HG03442 (cell line): ENCODE measurements around the gene ACP4.
"Not testable (repeated sequence)": the region's sequence is repeated elsewhere in the genome, so short reads cannot be mapped to it uniquely, and the experiment has no call there.

ENCODE experiments used
- ATAC-seq: cut with Tn5 transposase; IDR thresholded peaks from one replicate; pipeline ENCODE4 v1.9.1; 2021; ENCODE audit warnings: mild to moderate bottlenecking, moderate library complexity; ENCODE audit not compliant: unreplicated experiment

Gene ACP4

GRCh38 chr19:50790396-50790795 is at the start of gene ACP4:
TSS of gene ACP4 (plus strand) at chr19:50790415. CDS start at chr19:50790415, 0 bp downstream.
- ATAC-seq: no peak

GRCh38 chr19:50741179-50741933 is 48.9 kb upstream of the ACP4 start:
- ATAC-seq: no peak

- no peak for ATAC-seq
Observed at GRCh38 chr19:50743537-50743936, 46.7 kb upstream of the ACP4 start.

- no peak for ATAC-seq
Observed at GRCh38 chr19:50745221-50745620, 45.0 kb upstream of the ACP4 start.

- not testable (repeated sequence) for ATAC-seq
Observed at GRCh38 chr19:50747141-50747540, 43.1 kb upstream of the ACP4 start.

- ATAC-seq: no peak
Observed at GRCh38 chr19:50749490-50749889, 40.7 kb upstream of the ACP4 start.

GRCh38 chr19:50750010-50750409 is 40.2 kb upstream of the ACP4 start:
- ATAC-seq: no peak

- no peak for ATAC-seq
Observed at GRCh38 chr19:50753879-50754278, 36.3 kb upstream of the ACP4 start.

GRCh38 chr19:50756244-50756643 is 34.0 kb upstream of the ACP4 start:
- ATAC-seq: not testable (repeated sequence)

- not testable (repeated sequence) for ATAC-seq
Observed at GRCh38 chr19:50757624-50758023, 32.6 kb upstream of the ACP4 start.

- ATAC-seq: not testable (repeated sequence)
Observed at GRCh38 chr19:50759076-50759475, 31.1 kb upstream of the ACP4 start.

- no peak for ATAC-seq
Observed at GRCh38 chr19:50759886-50760285, 30.3 kb upstream of the ACP4 start.

GRCh38 chr19:50761501-50761900 is 28.7 kb upstream of the ACP4 start:
- ATAC-seq: not testable (repeated sequence)

- not testable (repeated sequence) for ATAC-seq
Observed at GRCh38 chr19:50763521-50763920, 26.7 kb upstream of the ACP4 start.

- ATAC-seq: no peak
Observed at GRCh38 chr19:50764409-50764808, 25.8 kb upstream of the ACP4 start.

GRCh38 chr19:50766746-50767145 is 23.5 kb upstream of the ACP4 start:
- not testable (repeated sequence) for ATAC-seq

- ATAC-seq: not testable (repeated sequence)
Observed at GRCh38 chr19:50767263-50767662, 23.0 kb upstream of the ACP4 start.

- no peak for ATAC-seq
Observed at GRCh38 chr19:50768277-50768676, 21.9 kb upstream of the ACP4 start.

GRCh38 chr19:50770164-50770563 is 20.1 kb upstream of the ACP4 start, which contains the start of gene GPR32:
TSS of gene GPR32 (plus strand) at chr19:50770464. CDS start at chr19:50770601, 137 bp downstream.
- ATAC-seq: not testable (repeated sequence)

- ATAC-seq: no peak
Observed at GRCh38 chr19:50770888-50771287, 19.3 kb upstream of the ACP4 start.

- ATAC-seq: no peak
Observed at GRCh38 chr19:50772476-50772875, 17.7 kb upstream of the ACP4 start.

GRCh38 chr19:50772912-50773311 is 17.3 kb upstream of the ACP4 start:
- ATAC-seq: not testable (repeated sequence)

GRCh38 chr19:50773454-50773853 is 16.8 kb upstream of the ACP4 start:
- ATAC-seq: not testable (repeated sequence)
